ENCODE measurements around the gene SHROOM1. TPM values are rescaled to one million over a fixed set of nuclear protein-coding genes. Genes with fewer than 3 reads are reported as not detected.
A peak's percentile ranks its signal among the peaks of the same experiment; 100 is the strongest.
"Not testable (repeated sequence)": the region's sequence is repeated elsewhere in the genome, so short reads cannot be mapped to it uniquely, and the experiment has no call there.

SHROOM1 gene
- total and polyA plus RNA-seq, 2 of the 8 experiments (the other 6 are each of a cell fraction or from before 2014, with no cell fraction given) = 3.9 to 5.2 TPM

- H3K27ac ChIP-seq (ENCODE audit: low read depth, low read length); H3K4me3 ChIP-seq (ENCODE audit: extremely low read depth in 1 of 4, insufficient read depth in 2 of 4, low read depth in 3 of 4, low read length in 4 of 4); H3K4ac ChIP-seq (replicated peaks; ENCODE audit: insufficient read length, low read depth, low read length); H3K27me3 ChIP-seq (replicated peaks in 1 of 4; ENCODE audit: control insufficient read depth in 3 of 4, extremely low read depth in 1 of 4, insufficient read depth in 3 of 4, low read length in 3 of 4); H3K18ac ChIP-seq (ENCODE audit: extremely low read depth, low read length); H2BK5ac ChIP-seq (ENCODE audit: low read depth, low read length); H3K9me3 ChIP-seq (ENCODE audit: insufficient read depth in 2 of 2, low read depth in 1 of 2, low read length in 1 of 2); H3K9ac ChIP-seq (replicated peaks in 1 of 4; ENCODE audit: extremely low read depth in 1 of 4, low read depth in 3 of 4, low read length in 3 of 4); H3K56ac ChIP-seq (replicated peaks; ENCODE audit: insufficient read length, low read depth, low read length); H3K23me2 ChIP-seq (ENCODE audit: low read depth, low read length); H3K36me3 ChIP-seq (ENCODE audit: control insufficient read depth in 2 of 4, insufficient read depth in 4 of 4, low read length in 3 of 4); H3K4me1 ChIP-seq (replicated peaks in 1 of 4; ENCODE audit: control insufficient read depth in 3 of 4, insufficient read depth in 4 of 4, low read length in 3 of 4); H4K8ac ChIP-seq (ENCODE audit: extremely low read depth, insufficient read depth, low read length); H3K14ac ChIP-seq (ENCODE audit: insufficient read length); H2BK12ac ChIP-seq (ENCODE audit: low read depth, low read length); FAIRE-seq; H3K79me2 ChIP-seq (ENCODE audit: control insufficient read depth in 1 of 2, insufficient read depth in 2 of 2, low read length in 2 of 2); DNase-seq (ENCODE audit: low read depth in 1 of 2, low spot score in 2 of 2); H3K4me2 ChIP-seq (ENCODE audit: insufficient read depth in 1 of 2, low read depth in 2 of 2, low read length in 2 of 2); H4K91ac ChIP-seq (replicated peaks; ENCODE audit: insufficient read length, low read length); H3K79me1 ChIP-seq (ENCODE audit: low read depth, low read length); H2BK120ac ChIP-seq (replicated peaks; ENCODE audit: low read depth, low read length); H4K20me1 ChIP-seq (replicated peaks in 1 of 2; ENCODE audit: control insufficient read depth in 1 of 2, insufficient read depth in 2 of 2, low read length in 2 of 2); H3K23ac ChIP-seq (ENCODE audit: insufficient read length); H4K5ac ChIP-seq (ENCODE audit: insufficient read length, low read depth, low read length); H2AK5ac ChIP-seq (ENCODE audit: low read depth, low read length): not testable (repeated sequence)
- H2BK15ac ChIP-seq (ENCODE audit: low read length) = peak overlapping the region; percentile 8; the same call in 1 of the 2 replicates
- 85% methylated on average over 12 of the region's 12 CpGs; no CpG with 5 or more reads in 1 of the 2 experiments for WGBS, 2 experiments (ENCODE audit: extremely low coverage in 1 of 2, insufficient coverage in 1 of 2, insufficient read length in 1 of 2, insufficient replicate concordance in 2 of 2, low coverage in 1 of 2, low lambda C conversion rate in 2 of 2, missing lambda C conversion rate in 1 of 2)
- H2BK20ac ChIP-seq (ENCODE audit: low read length) = 0 out of 2 replicates have a peak overlapping the region, but pooled peaks have one; percentile 2
- H2AFZ ChIP-seq (ENCODE audit: low read length) = peak overlapping the region; percentile 93
- CTCF ChIA-PET (ENCODE audit: partially characterized antibody) = interaction anchor here (0.6 to 6.9 kb wide), 30 partner anchors 8 to 474 kb away, joined by 3 to 82 read pairs (median 4); partner anchors contain the start of genes CCNI2, GDF9 and UQCRQ
- POLR2A ChIA-PET (ENCODE audit: partially characterized antibody) = interaction anchor here (1.1 to 2.7 kb wide), 3 partner anchors 16 to 69 kb away, joined by 3 to 9 read pairs (median 5); partner anchors contain the start of gene KIF3A
These were observed 23.7 kb downstream of the SHROOM1 start for GRCh38 chr5:132806804-132807162.

DNA sequence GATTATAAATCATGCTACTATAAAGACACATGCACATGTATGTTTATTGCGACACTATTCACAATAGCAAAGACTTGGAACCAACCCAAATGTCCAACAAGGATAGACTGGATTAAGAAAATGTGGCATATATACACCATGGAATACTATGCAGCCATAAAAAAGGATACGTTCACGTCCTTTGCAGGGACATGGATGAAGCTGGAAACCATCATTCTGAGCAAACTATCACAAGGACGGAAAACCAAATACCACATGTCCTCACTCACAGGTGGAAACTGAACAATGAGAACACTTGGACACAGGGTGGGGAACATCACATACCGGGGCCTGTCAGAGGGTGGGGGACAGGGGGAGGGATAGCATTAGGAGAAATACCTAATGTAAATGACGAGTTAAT is 24.6 kb downstream of the SHROOM1 start:
- H3K4me3 ChIP-seq (ENCODE audit: extremely low read depth in 1 of 4, insufficient read depth in 2 of 4, low read depth in 3 of 4, low read length in 4 of 4); H3K27me3 ChIP-seq (replicated peaks in 1 of 4; ENCODE audit: control insufficient read depth in 3 of 4, extremely low read depth in 1 of 4, insufficient read depth in 3 of 4, low read length in 3 of 4); H2BK5ac ChIP-seq (ENCODE audit: low read depth, low read length); H2BK120ac ChIP-seq (replicated peaks; ENCODE audit: low read depth, low read length); H3K14ac ChIP-seq (ENCODE audit: insufficient read length); FAIRE-seq; H4K91ac ChIP-seq (replicated peaks; ENCODE audit: insufficient read length, low read length); DNase-seq (ENCODE audit: low read depth in 1 of 2, low spot score in 2 of 2); H3K23me2 ChIP-seq (ENCODE audit: low read depth, low read length); H3K4ac ChIP-seq (replicated peaks; ENCODE audit: insufficient read length, low read depth, low read length); H3K56ac ChIP-seq (replicated peaks; ENCODE audit: insufficient read length, low read depth, low read length); H4K5ac ChIP-seq (ENCODE audit: insufficient read length, low read depth, low read length); H4K8ac ChIP-seq (ENCODE audit: extremely low read depth, insufficient read depth, low read length); H2BK15ac ChIP-seq (ENCODE audit: low read length); H2AFZ ChIP-seq (ENCODE audit: low read length); H3K4me1 ChIP-seq (replicated peaks in 1 of 4; ENCODE audit: control insufficient read depth in 3 of 4, insufficient read depth in 4 of 4, low read length in 3 of 4); H2AK5ac ChIP-seq (ENCODE audit: low read depth, low read length); H3K27ac ChIP-seq (ENCODE audit: low read depth, low read length); H2BK20ac ChIP-seq (ENCODE audit: low read length); H3K18ac ChIP-seq (ENCODE audit: extremely low read depth, low read length); H3K4me2 ChIP-seq (ENCODE audit: insufficient read depth in 1 of 2, low read depth in 2 of 2, low read length in 2 of 2); H3K79me2 ChIP-seq (ENCODE audit: control insufficient read depth in 1 of 2, insufficient read depth in 2 of 2, low read length in 2 of 2); H3K23ac ChIP-seq (ENCODE audit: insufficient read length); POLR2A ChIA-PET (ENCODE audit: partially characterized antibody); H3K79me1 ChIP-seq (ENCODE audit: low read depth, low read length); H2BK12ac ChIP-seq (ENCODE audit: low read depth, low read length); H3K36me3 ChIP-seq (ENCODE audit: control insufficient read depth in 2 of 4, insufficient read depth in 4 of 4, low read length in 3 of 4); H3K9me3 ChIP-seq (ENCODE audit: insufficient read depth in 2 of 2, low read depth in 1 of 2, low read length in 1 of 2); H3K9ac ChIP-seq (replicated peaks in 1 of 4; ENCODE audit: extremely low read depth in 1 of 4, low read depth in 3 of 4, low read length in 3 of 4); H4K20me1 ChIP-seq (replicated peaks in 1 of 2; ENCODE audit: control insufficient read depth in 1 of 2, insufficient read depth in 2 of 2, low read length in 2 of 2): not testable (repeated sequence)
- WGBS, 2 experiments (ENCODE audit: extremely low coverage in 1 of 2, insufficient coverage in 1 of 2, insufficient read length in 1 of 2, insufficient replicate concordance in 2 of 2, low coverage in 1 of 2, low lambda C conversion rate in 2 of 2, missing lambda C conversion rate in 1 of 2) = 65% methylated on average over 6 of the region's 6 CpGs; no CpG with 5 or more reads in 1 of the 2 experiments
- CTCF ChIA-PET (ENCODE audit: partially characterized antibody) = interaction anchor here (3.1 to 6.9 kb wide), 2 partner anchors 14 to 20 kb away, joined by 29 to 82 read pairs; no protein-coding TSS in a partner anchor

Measured in H1 (cell line).